Superior temporal gyrus (tissue), 1 donor: Measurements from ENCODE around the gene TTC4.

Experiments used
- DNase-seq: peaks from one replicate; pipeline ENCODE4 v3.0.0-alpha.2; 2016; ENCODE audit errors: extremely low spot score

TTC4 gene

DNA sequence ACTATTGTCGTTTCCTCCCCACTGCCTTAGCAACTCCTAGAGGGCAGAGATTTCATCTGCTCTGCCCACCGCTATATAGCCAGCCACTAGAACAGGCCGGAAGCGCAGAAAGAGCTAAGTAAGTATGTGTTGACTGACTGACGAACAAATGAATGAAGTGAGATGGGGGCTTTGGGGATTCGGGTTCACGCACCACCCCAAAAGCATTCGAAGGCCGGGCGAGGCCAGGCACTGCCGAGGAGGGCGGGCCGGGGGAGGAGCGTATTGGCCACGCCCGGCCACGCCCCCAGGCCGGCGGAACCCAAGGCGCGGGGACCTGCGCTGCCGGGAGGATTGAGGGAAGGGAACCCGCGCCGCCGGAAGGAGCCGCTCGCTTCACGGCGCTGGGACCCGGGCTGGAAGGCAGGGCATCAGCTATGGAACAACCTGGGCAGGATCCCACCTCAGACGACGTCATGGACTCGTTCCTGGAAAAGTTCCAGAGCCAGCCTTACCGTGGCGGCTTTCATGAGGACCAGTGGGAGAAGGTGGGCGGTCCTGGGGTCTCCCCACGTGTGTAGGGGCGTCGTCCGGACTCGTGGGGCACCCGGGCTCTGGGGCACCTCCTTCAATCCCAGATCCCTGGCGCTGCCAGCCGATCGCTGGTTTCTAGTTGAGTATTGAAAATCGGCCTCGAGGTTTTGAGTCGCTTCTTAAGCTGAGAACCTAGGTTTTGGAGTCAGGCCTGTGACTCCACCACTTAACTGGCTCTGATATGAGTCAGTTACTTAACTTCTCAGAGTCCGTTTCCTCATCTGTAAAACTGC is at the start of gene TTC4:
TSS of gene TTC4 (plus strand) at position 369 of the 806 bp plus-strand sequence. CDS start at position 417, 48 bp downstream.
- peak; percentile 86 for DNase-seq

DNA sequence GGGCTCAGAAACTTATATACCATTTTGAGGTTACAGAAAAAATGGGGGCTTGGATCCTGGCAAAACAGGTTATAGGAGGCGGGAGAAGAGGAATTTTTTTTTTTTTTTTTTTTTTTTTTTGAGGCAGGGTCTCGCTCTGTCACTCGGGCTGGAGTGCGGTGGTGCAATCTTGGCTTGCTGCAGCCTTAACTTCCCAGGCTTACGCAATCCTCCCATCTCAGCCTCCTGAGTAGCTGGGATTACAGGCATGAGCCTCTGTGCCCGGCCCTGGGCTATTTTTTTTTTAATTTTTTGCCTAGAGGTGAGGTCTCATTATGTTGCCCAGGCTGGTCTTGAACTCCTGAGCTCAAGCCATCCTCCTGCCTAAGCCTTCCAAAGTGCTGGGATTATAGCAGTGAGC is 49.3 kb upstream of the TTC4 start:
- no peak for DNase-seq

GRCh38 chr1:54667797-54668196 is 47.9 kb upstream of the TTC4 start:
- DNase-seq: no peak

- DNase-seq: no peak
Observed at GRCh38 chr1:54668567-54668966, 47.1 kb upstream of the TTC4 start.

DNA sequence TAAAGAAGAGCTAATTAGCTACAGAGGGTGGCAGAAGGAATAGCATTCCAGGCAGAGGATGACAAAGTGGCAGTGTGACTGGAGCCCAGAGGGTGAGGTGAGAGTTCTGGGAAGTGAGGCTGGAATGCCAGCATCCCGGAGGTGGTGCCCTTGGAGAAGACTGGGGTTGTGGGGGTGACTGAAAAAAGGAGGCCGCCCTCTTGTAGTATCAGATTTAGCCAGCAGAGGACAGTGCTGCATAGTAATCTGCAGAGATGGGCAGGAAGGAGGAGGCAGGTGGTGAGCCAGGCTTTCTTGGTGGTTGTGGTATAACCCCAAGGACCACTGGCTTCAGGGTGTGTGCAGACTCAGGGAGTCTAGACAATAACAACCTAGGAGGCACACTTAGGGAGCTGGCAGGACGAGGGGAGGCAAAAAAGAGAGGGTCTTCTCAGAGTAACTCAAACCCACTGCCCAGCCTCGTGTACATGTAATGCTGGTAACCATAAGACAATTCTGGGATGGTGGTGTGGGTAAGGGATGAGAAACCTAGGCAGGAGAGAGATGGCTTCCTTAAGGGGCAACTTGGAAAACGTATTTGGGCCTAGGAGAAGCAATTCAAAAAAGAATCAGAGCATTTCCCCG is 43.6 kb upstream of the TTC4 start:
- no peak for DNase-seq

GRCh38 chr1:54678776-54679643 is 36.7 kb upstream of the TTC4 start:
- DNase-seq: no peak

GRCh38 chr1:54679706-54680105 is 36.0 kb upstream of the TTC4 start:
- DNase-seq: no peak

GRCh38 chr1:54680387-54680786 is 35.3 kb upstream of the TTC4 start:
- DNase-seq: no peak

DNA sequence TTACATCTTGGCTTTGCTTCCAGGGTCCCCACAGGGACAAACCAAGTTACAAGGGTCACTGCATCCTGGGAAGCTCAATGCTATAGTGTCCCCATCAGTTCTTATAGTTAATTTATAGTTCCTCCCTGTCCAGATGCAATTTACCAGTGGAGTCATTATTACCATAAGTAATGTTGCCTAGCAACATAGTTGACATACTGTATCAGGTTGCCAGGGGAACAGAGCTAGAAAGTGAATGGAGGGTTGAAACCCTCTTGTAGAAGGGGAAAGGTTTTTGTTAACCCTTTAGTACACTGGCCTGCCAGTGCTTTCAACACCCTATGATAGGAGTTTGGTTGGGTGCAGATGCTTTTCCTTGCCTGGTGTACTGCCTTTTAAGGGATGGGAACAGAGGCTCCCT is 34.3 kb upstream of the TTC4 start:
- no peak for DNase-seq

DNA sequence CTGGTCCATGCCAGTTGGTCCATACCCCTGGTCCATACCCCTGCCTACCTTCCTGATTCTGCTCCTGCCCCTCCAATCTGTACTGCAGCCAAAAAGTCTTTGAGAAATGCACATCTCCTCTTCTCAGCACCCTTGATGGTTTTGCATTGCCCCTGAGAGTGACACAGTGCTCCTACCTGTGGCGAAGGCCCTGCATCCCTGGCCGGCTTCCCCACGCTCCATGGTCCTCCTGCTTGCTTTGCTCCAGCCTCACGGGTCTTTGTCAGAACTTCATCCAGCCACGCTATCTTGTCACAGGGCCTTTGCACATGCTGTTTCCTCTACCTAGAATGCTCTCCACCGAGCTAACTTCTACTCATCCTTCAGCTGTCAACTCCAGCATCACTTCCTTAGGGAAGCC is 32.2 kb upstream of the TTC4 start:
- no peak for DNase-seq

GRCh38 chr1:54685335-54685905 is 30.2 kb upstream of the TTC4 start:
- no peak for DNase-seq

DNA sequence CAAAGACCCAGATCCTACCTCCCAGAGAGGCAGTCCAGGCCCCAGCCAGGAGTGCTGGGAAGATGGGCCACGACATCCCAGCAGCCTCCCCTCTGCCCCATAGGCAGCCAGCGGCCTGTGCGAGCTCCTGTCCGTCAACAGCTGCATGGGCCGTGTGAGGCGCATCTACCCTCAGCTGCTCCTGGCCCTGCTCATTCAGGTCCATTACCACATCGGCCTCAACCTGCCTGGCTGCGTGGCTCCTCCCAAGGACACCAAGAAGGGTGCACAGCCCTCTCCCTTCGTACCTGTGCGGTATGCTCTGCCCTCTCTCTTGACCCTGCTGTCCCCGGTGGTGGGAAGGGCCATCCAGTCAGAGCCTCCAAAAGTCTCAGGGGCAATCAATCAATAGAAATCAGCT is 29.5 kb upstream of the TTC4 start:
- DNase-seq: no peak

DNA sequence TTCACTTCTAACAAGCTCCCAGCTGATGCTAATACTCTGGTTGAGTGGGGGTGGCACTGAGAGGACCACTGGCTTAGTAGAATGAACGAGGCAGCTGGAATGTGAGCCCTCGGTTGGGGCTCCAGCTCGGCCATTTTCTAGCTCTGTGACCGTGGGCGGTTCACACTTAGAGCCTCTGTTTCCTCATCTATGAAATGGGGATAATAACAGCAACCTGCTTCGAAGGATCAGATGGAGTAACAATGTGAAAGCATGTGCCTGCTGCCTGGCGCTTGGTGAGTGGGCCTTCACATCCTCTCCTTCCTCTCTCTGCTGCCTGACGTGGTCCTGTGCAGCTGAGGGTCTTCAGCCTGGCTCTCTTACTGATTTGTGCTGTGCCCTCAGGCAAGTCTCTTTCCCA is 20.9 kb upstream of the TTC4 start:
- no peak for DNase-seq

- no peak for DNase-seq
Observed at GRCh38 chr1:54695221-54695620, 20.4 kb upstream of the TTC4 start.

DNA sequence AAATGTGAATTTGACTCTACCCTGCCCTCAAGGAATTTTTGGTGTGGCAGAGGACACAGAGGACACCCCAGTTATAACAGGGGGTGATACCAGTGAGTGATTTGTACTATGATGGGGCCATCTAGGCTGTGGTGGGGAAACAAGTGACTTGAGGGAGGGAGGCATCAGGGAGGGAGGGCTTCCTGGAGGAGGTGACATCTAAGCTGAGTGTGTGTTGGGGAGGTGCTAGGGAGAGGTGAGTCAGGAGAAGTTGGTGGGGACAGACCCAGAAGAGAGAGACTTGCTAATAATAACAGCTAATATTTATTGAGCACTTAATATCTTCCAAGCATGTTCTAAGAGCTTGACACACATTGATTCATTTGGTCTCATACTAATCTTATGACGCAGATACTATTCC is 19.9 kb upstream of the TTC4 start:
- no peak for DNase-seq

DNA sequence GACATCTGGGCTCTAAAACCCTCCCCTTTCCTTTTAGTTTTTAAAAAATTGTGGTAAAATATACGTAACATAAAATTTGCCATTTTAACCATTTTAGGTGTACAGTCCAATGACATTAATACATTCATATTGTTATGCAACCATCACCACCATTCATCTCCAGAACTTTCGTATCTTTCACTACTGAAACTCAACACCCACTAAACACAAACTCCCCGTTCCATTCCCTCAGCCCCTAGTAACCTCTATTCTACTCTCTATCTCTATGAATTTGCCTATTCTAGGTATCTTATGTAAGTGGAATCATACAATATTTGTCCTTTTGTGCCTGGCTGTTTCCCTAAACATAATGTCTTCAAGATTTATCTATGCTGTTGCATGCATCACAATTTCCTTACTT is 19.4 kb upstream of the TTC4 start:
- DNase-seq: no peak

DNA sequence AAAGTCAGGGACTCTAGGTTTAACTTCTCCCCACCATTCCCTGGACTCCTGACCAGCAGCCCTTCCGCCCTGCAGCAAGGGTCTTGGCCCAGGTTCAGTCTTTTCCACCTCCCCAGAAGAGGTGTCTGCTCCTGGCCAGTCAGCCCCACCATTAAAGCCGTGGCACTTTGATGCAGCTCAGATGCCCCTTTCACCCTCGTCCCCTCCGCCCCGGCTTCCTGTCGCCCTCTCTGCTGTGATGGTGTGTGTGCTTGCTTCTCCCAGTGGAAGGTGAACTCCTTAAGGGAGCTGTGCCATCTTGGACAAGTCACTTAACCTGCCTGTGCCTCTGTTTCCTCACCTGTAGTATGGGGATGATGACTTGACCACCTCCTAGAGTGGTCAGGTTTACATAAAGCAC is 17.8 kb upstream of the TTC4 start:
- DNase-seq: no peak

GRCh38 chr1:54698346-54698745 is 17.3 kb upstream of the TTC4 start:
- no peak for DNase-seq

GRCh38 chr1:54699936-54700525 is 15.6 kb upstream of the TTC4 start:
- no peak for DNase-seq

DNA sequence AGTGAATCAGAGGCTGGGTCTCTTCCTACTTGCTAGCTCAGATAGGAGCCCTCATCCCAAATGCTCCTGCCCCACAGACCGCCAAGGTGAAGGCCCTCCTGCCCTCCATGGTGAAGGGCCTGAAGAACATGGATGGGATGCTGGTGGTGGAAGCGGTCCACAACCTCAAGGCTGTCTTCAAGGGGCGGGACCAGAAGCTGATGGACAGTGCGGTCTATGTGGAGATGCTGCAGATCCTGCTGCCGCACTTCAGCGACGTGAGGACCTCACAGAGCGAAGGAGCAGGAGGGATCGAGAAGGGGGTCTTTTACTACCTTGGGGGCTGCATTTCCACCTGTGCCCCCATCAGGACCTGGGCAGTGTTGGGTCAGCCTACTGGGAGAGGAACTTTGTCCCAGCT is 14.6 kb upstream of the TTC4 start:
- DNase-seq: no peak

- DNase-seq: no peak
Observed at GRCh38 chr1:54701996-54702395, 13.7 kb upstream of the TTC4 start.

DNA sequence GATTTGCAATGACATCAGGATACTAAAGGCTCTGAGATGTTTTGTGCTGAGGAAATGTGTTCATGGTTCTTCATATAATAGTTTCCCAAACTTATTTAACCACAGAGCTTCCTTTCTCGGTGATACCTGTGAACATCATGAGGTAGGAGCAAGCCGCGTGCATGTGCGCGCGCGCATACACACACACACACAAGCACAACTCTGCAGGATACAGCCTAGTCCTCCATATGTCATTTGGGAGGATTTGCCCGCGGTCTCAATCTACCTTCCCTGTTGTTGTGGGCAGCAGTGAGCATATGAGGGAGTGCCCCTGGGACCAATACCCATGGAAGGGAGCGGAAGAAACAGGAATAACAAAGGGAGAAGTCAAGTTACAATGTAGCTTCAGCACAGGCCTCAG is 12.2 kb upstream of the TTC4 start:
- DNase-seq: no peak
